BJ (cell line): Measurements from ENCODE around the gene MOV10. TPM values are rescaled to one million over a fixed set of nuclear protein-coding genes. Genes with fewer than 3 reads are reported as not detected.

ENCODE experiments used
- CTCF ChIA-PET: fragments of 350-600 bp; formaldehyde crosslinking; extraction: SDS; loops from one replicate; lab custom pipeline; 2021; ENCODE audit warnings: antibody characterized with exemption, inconsistent platforms; lab: Yijun Ruan, JAX
- POLR2A ChIA-PET: fragments of 300-600 bp; sonication (Branson Sonifier 250); formaldehyde crosslinking; extraction: SDS; loops from one replicate; lab custom pipeline; 2021; ENCODE audit warnings: antibody characterized with exemption; lab: Charles Lee
- DNase-seq: peaks from one replicate; pipeline ENCODE4 v3.0.0-alpha.2; 2011; ENCODE audit warnings: low read depth
- H3K27me3 ChIP-seq: 2 replicates; pipeline ENCODE4 v1.6.0; 2011; ENCODE audit warnings: low read length; ENCODE audit not compliant: control insufficient read depth, insufficient read depth
- H3K36me3 ChIP-seq: 2 replicates; pipeline ENCODE4 v1.5.1; 2011; ENCODE audit warnings: low read length; ENCODE audit not compliant: control insufficient read depth, insufficient read depth
- H3K4me3 ChIP-seq: 2 replicates; pipeline ENCODE4 v1.5.1; 2011; ENCODE audit warnings: low read depth, mild to moderate bottlenecking, control low read depth, low read length
- CTCF ChIP-seq: IDR thresholded peaks from 2 replicates; pipeline ENCODE4 v1.5.1; 2011; ENCODE audit warnings: low read depth, mild to moderate bottlenecking, control low read depth, inconsistent platforms, low read length, moderate library complexity; ENCODE audit not compliant: insufficient read depth
- polyA plus RNA-seq: library from polyadenylated mRNA; depleted of rRNA; stranded (reverse); fragments of >200 nt; gene quantifications from 2 replicates; pipeline ENCODE4 v1.2.3, GENCODE V29; 2011

The MOV10 gene
- polyA plus RNA-seq, 1 experiment, result 93.7 TPM

- Histone ChIP-seq H3K36me3 (peaks cover 26% of the 10 kb centered on the region), H3K4me3 (no peak overlapping the region), H3K27me3 (no peaks in the 10 kb centered on the region)
- ChIA-PET CTCF (interaction anchor here (1.7 kb wide), 1 partner anchor 9 kb away, joined by 6 read pairs; no protein-coding TSS in a partner anchor), POLR2A (no interaction called here)
- TF ChIP-seq CTCF, result no peak
- DNase-seq, result no peak
Observed at GRCh38 chr1:112689842-112690237, 15.4 kb downstream of the MOV10 start.

- TF ChIP-seq CTCF, result no peak
- H3K36me3 ChIP-seq, result peaks cover 32% of the 10 kb centered on the region
- H3K27me3 ChIP-seq, result no peaks in the 10 kb centered on the region
- no peak for DNase-seq
- H3K4me3 ChIP-seq, result no peak overlapping the region
- POLR2A ChIA-PET, result no interaction called here
- CTCF ChIA-PET, result interaction anchor here (0.7 to 2.1 kb wide), 4 partner anchors 15 to 191 kb away, joined by 3 to 4 read pairs (median 3); partner anchors contain the start of genes MOV10 and RHOC
Observed at GRCh38 chr1:112692681-112693080, 18.2 kb downstream of the MOV10 start.

- H3K36me3 ChIP-seq, result peaks cover 40% of the 10 kb centered on the region
- ChIA-PET CTCF (interaction anchor here (1.0 to 2.1 kb wide), 2 partner anchors 19 to 25 kb away, joined by 3 to 4 read pairs; partner anchors contain the start of gene MOV10), POLR2A (no interaction called here)
- no peak for DNase-seq
- no peak overlapping the region for H3K4me3 ChIP-seq
- H3K27me3 ChIP-seq, result no peaks in the 10 kb centered on the region
- TF ChIP-seq CTCF, result no peak
Observed at GRCh38 chr1:112693821-112694220, 19.4 kb downstream of the MOV10 start.

- DNase-seq, result no peak
- CTCF ChIA-PET, result no interaction called here
- POLR2A ChIA-PET, result no interaction called here
- H3K4me3 ChIP-seq, result no peak overlapping the region
- peaks cover 41% of the 10 kb centered on the region for H3K36me3 ChIP-seq
- no peaks in the 10 kb centered on the region for H3K27me3 ChIP-seq
- no peak for TF ChIP-seq CTCF
Observed at GRCh38 chr1:112694363-112694929, 20.0 kb downstream of the MOV10 start.

- no peak for DNase-seq
- peaks cover 38% of the 10 kb centered on the region for H3K36me3 ChIP-seq
- no peak for TF ChIP-seq CTCF
- ChIA-PET CTCF (no interaction called here), POLR2A (no interaction called here)
- H3K4me3 ChIP-seq, result no peak overlapping the region
- H3K27me3 ChIP-seq, result no peaks in the 10 kb centered on the region
Observed at GRCh38 chr1:112695276-112695675, 20.8 kb downstream of the MOV10 start.
